HepG2 (cell line): ENCODE measurements around the gene LRP10. TPM values are rescaled to one million over a fixed set of nuclear protein-coding genes. Genes with fewer than 3 reads are reported as not detected.

Experiments
- ATF6 ChIP-seq: sonication (generic); formaldehyde crosslinking; conservative IDR thresholded peaks from 2 replicates; pipeline ENCODE4 v1.4.0; 2020; ENCODE audit warnings: missing genetic modification reagents
- CHD2 ChIP-seq: IDR thresholded peaks from 2 replicates; pipeline ENCODE4 v1.6.1; 2011; ENCODE audit warnings: low read depth, low read length, improper control_type of control experiment
- FOXP1 ChIP-seq, 2 experiments: fragments of 450-650 bp in 1 of 2; IDR thresholded peaks; 2 replicates each; pipeline ENCODE4 v1.6.1; 2017 to 2018; ENCODE audit warnings: antibody characterized with exemption in 1 of 2
- NFIC ChIP-seq: IDR thresholded peaks from 2 replicates; pipeline ENCODE4 v1.6.1; 2012; ENCODE audit warnings: mild to moderate bottlenecking, low read length, inconsistent platforms
- PAXIP1 ChIP-seq: sonication (generic); formaldehyde crosslinking; conservative IDR thresholded peaks from 2 replicates; pipeline ENCODE4 v1.4.0; 2020; ENCODE audit warnings: mild to moderate bottlenecking, missing genetic modification reagents, moderate library complexity
- POLR2A ChIP-seq, 2 experiments: IDR thresholded peaks; 2 replicates each; pipeline ENCODE4 v1.6.1; 2011; ENCODE audit warnings: low read depth in 2 of 2, low read length in 2 of 2, mild to moderate bottlenecking in 1 of 2, moderate library complexity in 1 of 2; ENCODE audit not compliant: insufficient read depth in 1 of 2
- YEATS4 ChIP-seq: sonication (generic); formaldehyde crosslinking; IDR thresholded peaks from 2 replicates; pipeline ENCODE4 v1.4.0; 2020; ENCODE audit warnings: missing genetic modification reagents, borderline replicate concordance
- ZNF512B ChIP-seq: sonication (generic); formaldehyde crosslinking; IDR thresholded peaks from 2 replicates; pipeline ENCODE4 v1.5.1; 2020; ENCODE audit warnings: missing genetic modification reagents, mild to moderate bottlenecking, borderline replicate concordance
- polyA plus RNA-seq, 8 experiments: library from polyadenylated mRNA; depleted of rRNA in 3 of 8; stranded (reverse) in 7 of 8; unstranded in 1 of 8; fragments of >200 nt; fragmentation: Illumina TruSeq in 4 of 8; extraction: Trizol in 4 of 8; gene quantifications; 2 replicates each; pipeline versions ENCODE4 v1.2.1 to v1.2.3, GENCODE V29; 2011 to 2016; ENCODE audit warnings: low read depth in 4 of 8, missing spikeins in 1 of 8, mixed read lengths in 1 of 8; ENCODE audit not compliant: insufficient read depth in 1 of 8
- total RNA-seq, 5 experiments: library from RNA; depleted of rRNA; stranded (reverse); fragments of >200 nt; fragmentation: Illumina TruSeq; extraction: Trizol; gene quantifications; 2 replicates each; pipeline ENCODE4 v1.2.3, GENCODE V29; 2016; ENCODE audit warnings: low read depth in 1 of 5
- TF ChIP-seq, protein P1 (sequence below): sonication (generic); formaldehyde crosslinking; IDR thresholded peaks from 2 replicates; pipeline ENCODE4 v1.4.0; 2020; ENCODE audit warnings: mild to moderate bottlenecking, missing genetic modification reagents
- TF ChIP-seq, protein P2 (sequence below): sonication (generic); formaldehyde crosslinking; IDR thresholded peaks from 2 replicates; pipeline ENCODE4; 2020; ENCODE audit warnings: missing genetic modification reagents, mild to moderate bottlenecking, borderline replicate concordance

LRP10 gene
- total and polyA plus RNA-seq, 2 of the 13 experiments (the other 11 are each of a cell fraction or from before 2014, with no cell fraction given) = 16.9 to 45.2 TPM

DNA sequence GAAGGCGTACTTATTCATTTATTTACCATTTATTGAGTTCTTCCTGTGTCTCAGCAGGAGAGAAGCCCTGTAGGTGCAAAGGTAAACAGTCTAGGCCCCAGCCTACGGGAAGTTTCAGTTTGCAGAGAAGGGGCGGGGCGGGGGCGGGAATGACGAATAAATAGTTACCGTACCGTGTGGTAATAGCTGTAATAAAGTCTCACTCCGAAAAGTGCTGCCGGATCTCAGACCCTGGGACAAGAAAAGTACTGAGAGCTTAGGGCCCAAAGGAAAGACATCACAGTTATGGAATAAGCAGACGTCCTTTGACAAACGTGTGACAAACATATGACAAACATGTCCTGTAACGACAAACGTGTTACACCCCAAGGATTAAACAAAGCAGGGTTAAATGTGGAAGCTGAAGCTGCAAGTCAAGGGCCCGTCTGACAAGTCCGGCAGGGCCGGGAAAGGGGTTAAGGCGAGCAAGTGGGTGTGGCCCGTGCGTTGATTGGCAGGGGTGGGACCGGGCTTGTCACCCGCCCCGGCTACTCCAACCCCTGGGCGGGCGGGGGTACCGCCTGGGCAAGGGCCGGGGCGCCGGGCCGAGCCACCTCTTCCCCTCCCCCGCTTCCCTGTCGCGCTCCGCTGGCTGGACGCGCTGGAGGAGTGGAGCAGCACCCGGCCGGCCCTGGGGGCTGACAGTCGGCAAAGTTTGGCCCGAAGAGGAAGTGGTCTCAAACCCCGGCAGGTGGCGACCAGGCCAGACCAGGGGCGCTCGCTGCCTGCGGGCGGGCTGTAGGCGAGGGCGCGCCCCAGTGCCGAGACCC, at the start of gene LRP10 (continued):
- TF ChIP-seq, protein P1, sequence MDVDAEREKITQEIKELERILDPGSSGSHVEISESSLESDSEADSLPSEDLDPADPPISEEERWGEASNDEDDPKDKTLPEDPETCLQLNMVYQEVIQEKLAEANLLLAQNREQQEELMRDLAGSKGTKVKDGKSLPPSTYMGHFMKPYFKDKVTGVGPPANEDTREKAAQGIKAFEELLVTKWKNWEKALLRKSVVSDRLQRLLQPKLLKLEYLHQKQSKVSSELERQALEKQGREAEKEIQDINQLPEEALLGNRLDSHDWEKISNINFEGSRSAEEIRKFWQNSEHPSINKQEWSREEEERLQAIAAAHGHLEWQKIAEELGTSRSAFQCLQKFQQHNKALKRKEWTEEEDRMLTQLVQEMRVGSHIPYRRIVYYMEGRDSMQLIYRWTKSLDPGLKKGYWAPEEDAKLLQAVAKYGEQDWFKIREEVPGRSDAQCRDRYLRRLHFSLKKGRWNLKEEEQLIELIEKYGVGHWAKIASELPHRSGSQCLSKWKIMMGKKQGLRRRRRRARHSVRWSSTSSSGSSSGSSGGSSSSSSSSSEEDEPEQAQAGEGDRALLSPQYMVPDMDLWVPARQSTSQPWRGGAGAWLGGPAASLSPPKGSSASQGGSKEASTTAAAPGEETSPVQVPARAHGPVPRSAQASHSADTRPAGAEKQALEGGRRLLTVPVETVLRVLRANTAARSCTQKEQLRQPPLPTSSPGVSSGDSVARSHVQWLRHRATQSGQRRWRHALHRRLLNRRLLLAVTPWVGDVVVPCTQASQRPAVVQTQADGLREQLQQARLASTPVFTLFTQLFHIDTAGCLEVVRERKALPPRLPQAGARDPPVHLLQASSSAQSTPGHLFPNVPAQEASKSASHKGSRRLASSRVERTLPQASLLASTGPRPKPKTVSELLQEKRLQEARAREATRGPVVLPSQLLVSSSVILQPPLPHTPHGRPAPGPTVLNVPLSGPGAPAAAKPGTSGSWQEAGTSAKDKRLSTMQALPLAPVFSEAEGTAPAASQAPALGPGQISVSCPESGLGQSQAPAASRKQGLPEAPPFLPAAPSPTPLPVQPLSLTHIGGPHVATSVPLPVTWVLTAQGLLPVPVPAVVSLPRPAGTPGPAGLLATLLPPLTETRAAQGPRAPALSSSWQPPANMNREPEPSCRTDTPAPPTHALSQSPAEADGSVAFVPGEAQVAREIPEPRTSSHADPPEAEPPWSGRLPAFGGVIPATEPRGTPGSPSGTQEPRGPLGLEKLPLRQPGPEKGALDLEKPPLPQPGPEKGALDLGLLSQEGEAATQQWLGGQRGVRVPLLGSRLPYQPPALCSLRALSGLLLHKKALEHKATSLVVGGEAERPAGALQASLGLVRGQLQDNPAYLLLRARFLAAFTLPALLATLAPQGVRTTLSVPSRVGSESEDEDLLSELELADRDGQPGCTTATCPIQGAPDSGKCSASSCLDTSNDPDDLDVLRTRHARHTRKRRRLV = peak; percentile 98
- peak in 1 of 2 experiments; percentile 74; a peak in 1 of 4 replicates for TF ChIP-seq POLR2A (IDR thresholded peaks at IDR 0.05; ENCODE audit: insufficient read depth in 1 of 2, low read depth in 2 of 2, low read length in 2 of 2)
- TF ChIP-seq NFIC = peak; percentile 74; the same call in 1 of the 2 replicates
- peak; percentile 90 for TF ChIP-seq PAXIP1 (CRISPR knock-in tag)
- no peak for TF ChIP-seq FOXP1 (IDR thresholded peaks at IDR 0.05)
- peak; percentile 97 for TF ChIP-seq FOXP1 (CRISPR knock-in tag; IDR thresholded peaks at IDR 0.05)
- TF ChIP-seq ATF6 (CRISPR knock-in tag) = peak; percentile 82; the same call in 1 of the 2 replicates
- TF ChIP-seq, protein P2, sequence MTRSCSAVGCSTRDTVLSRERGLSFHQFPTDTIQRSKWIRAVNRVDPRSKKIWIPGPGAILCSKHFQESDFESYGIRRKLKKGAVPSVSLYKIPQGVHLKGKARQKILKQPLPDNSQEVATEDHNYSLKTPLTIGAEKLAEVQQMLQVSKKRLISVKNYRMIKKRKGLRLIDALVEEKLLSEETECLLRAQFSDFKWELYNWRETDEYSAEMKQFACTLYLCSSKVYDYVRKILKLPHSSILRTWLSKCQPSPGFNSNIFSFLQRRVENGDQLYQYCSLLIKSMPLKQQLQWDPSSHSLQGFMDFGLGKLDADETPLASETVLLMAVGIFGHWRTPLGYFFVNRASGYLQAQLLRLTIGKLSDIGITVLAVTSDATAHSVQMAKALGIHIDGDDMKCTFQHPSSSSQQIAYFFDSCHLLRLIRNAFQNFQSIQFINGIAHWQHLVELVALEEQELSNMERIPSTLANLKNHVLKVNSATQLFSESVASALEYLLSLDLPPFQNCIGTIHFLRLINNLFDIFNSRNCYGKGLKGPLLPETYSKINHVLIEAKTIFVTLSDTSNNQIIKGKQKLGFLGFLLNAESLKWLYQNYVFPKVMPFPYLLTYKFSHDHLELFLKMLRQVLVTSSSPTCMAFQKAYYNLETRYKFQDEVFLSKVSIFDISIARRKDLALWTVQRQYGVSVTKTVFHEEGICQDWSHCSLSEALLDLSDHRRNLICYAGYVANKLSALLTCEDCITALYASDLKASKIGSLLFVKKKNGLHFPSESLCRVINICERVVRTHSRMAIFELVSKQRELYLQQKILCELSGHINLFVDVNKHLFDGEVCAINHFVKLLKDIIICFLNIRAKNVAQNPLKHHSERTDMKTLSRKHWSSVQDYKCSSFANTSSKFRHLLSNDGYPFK = peak; percentile 85
- peak; percentile 89 for TF ChIP-seq YEATS4 (CRISPR knock-in tag)
- peak; percentile 61; the same call in 1 of the 2 replicates for TF ChIP-seq CHD2
- peak; percentile 64 for TF ChIP-seq ZNF512B (CRISPR knock-in tag)
